Measurements from ENCODE around the gene PSKH1. TPM values are rescaled to one million over a fixed set of nuclear protein-coding genes. Genes with fewer than 3 reads are reported as not detected.
A peak's percentile ranks its signal among the peaks of the same experiment; 100 is the strongest.

The PSKH1 gene
- polyA plus RNA-seq, 4 donors = 13.8 to 29.2 (median 23.6) TPM

DNA sequence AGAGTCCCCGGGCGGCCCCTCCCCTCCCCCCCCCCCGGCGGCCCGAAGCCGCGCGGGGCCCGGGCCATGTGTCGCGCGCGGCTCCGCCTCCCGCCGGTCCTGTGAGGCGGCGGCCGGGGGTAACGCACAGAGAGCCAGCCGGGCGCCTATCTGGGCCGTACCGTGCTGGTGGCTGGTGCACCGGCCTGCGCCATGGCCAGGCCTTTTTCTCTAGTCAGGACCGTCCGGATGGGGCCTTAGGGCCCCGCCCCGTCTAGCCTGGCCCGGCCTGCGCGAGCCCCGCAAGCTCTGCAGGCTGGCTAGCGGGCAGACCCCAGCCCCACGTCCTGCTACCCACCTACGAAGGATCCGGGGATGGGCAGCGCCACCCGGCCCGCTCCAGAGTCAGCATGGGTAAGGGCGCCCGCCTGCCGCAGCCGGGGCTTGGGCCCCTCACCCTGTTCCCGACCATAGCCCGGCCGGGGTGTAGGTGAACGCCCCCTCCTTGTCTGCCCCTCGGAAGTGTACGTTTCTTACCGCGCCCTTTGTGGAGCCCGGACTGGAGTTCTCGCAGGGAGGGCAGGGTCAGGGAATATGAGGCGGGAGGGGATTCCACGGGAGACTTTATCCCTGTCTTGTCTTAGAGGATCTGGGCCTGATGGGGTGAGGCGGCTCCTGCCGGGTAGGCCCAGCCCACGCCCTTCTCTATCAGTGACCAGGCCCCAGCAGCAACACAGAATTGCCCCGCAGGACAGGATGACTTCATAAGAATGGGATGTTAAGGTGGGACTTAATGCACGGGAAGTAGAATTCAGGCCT, 45.8 kb upstream of the PSKH1 start, which contains the start of gene CENPT:
CENPT (minus strand) TSS at position 630 of the 798 bp plus-strand sequence. CDS start 13,834 bp downstream, outside the sequence.
- H3K4me1 ChIP-seq (ENCODE audit: control insufficient read depth in 3 of 3, insufficient read depth in 2 of 3, low read depth in 1 of 3, low read length in 2 of 3) = peaks cover 15 to 42% (median 17%) of the 10 kb centered on the region in 3 donors
- no peaks in the 10 kb centered on the region for H3K27me3 ChIP-seq (ENCODE audit: control insufficient read depth in 3 of 3, insufficient read depth in 3 of 3, low read length in 3 of 3)
- no peaks in the 10 kb centered on the region for H3K9me3 ChIP-seq (ENCODE audit: control insufficient read depth in 2 of 2, insufficient read depth in 1 of 2, low read depth in 1 of 2, low read length in 1 of 2)
- H3K27ac ChIP-seq (ENCODE audit: low read depth in 1 of 3, low read length in 2 of 3) = peak within 1 kb of the TSS; percentile 88 to 95 (median 88)
- H3K4me3 ChIP-seq (ENCODE audit: low read depth in 1 of 3, low read length in 3 of 3) = peak within 1 kb of the TSS; percentile 66 to 97 (median 93)
- peak; percentile 79 to 91 for DNase-seq
- H3K36me3 ChIP-seq (ENCODE audit: control insufficient read depth in 3 of 3, insufficient read depth in 2 of 3, low read depth in 1 of 3, low read length in 3 of 3) = peaks cover 0 to 32% (median 0%) of the 10 kb centered on the region in 3 donors
- WGBS, 3 donors = 1% methylated on average over 38 to 62 of the region's 62 CpGs
- FAIRE-seq = no peak

DNA sequence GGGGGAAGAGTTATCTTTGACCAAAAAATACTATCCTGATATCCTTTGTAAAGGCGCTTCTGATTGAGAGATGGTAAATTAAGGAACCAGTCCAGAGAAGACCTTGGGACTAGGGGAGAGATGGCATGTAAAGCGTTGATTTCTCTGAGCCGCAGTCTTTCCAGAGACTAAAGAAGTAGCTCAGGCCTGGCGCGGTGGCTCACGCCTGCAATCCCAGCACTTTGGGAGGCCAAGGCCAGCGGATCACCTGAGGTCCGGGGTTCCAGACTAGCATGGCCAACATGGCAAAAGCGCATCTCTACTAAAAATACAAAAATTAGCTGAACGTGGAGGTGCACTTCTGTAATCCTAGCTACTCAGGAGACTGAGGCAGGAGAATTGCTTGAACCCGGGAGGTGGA, 44.9 kb upstream of the PSKH1 start:
- peak overlapping the region in 1 of 3 donors; percentile 66 for H3K4me3 ChIP-seq (ENCODE audit: low read depth in 1 of 3, low read length in 3 of 3)
- H3K27ac ChIP-seq (ENCODE audit: low read depth in 1 of 3, low read length in 2 of 3) = peak overlapping the region in 1 of 3 donors; percentile 88
- no peaks in the 10 kb centered on the region for H3K27me3 ChIP-seq (ENCODE audit: control insufficient read depth in 3 of 3, insufficient read depth in 3 of 3, low read length in 3 of 3)
- peaks cover 0 to 36% (median 0%) of the 10 kb centered on the region in 3 donors for H3K36me3 ChIP-seq (ENCODE audit: control insufficient read depth in 3 of 3, insufficient read depth in 2 of 3, low read depth in 1 of 3, low read length in 3 of 3)
- H3K4me1 ChIP-seq (ENCODE audit: control insufficient read depth in 3 of 3, insufficient read depth in 2 of 3, low read depth in 1 of 3, low read length in 2 of 3) = peaks cover 15 to 42% (median 17%) of the 10 kb centered on the region in 3 donors
- DNase-seq (no peak), FAIRE-seq (no peak)
- H3K9me3 ChIP-seq (ENCODE audit: control insufficient read depth in 2 of 2, insufficient read depth in 1 of 2, low read depth in 1 of 2, low read length in 1 of 2) = no peaks in the 10 kb centered on the region
- WGBS, 3 donors = 91 to 92% (median 91%) methylated on average over 11 of the region's 11 CpGs

DNA sequence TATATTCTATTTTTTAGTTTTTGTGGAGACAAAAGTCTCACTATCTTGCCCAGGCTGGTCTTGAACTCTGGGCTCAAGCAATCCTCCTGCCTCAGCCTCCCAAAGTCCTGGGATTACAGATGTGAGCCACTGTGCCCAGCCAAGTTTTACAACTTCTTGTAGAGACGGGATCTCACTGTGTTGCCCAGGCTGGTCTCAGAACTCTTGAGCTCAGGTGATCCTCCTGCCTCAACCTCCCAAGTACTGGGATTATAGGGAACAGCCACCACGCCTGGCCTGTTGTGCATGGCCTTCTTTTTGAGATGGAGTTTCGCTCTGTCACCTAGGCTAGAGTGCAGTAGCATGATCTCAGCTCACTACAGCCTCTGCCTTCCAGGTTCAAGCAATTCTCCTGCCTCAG, 39.4 kb upstream of the PSKH1 start:
- peaks cover 0 to 54% (median 0%) of the 10 kb centered on the region in 3 donors for H3K36me3 ChIP-seq (ENCODE audit: control insufficient read depth in 3 of 3, insufficient read depth in 2 of 3, low read depth in 1 of 3, low read length in 3 of 3)
- no peak overlapping the region for H3K27ac ChIP-seq (ENCODE audit: low read depth in 1 of 3, low read length in 2 of 3)
- DNase-seq = no peak
- H3K27me3 ChIP-seq (ENCODE audit: control insufficient read depth in 3 of 3, insufficient read depth in 3 of 3, low read length in 3 of 3) = no peaks in the 10 kb centered on the region
- no peak overlapping the region for H3K4me3 ChIP-seq (ENCODE audit: low read depth in 1 of 3, low read length in 3 of 3)
- no peaks in the 10 kb centered on the region for H3K9me3 ChIP-seq (ENCODE audit: control insufficient read depth in 2 of 2, insufficient read depth in 1 of 2, low read depth in 1 of 2, low read length in 1 of 2)
- H3K4me1 ChIP-seq (ENCODE audit: control insufficient read depth in 3 of 3, insufficient read depth in 2 of 3, low read depth in 1 of 3, low read length in 2 of 3) = peaks cover 6 to 38% (median 7%) of the 10 kb centered on the region in 3 donors
- FAIRE-seq = no peak
- WGBS, 3 donors = 94 to 100% (median 96%) methylated on average over 3 of the region's 3 CpGs

DNA sequence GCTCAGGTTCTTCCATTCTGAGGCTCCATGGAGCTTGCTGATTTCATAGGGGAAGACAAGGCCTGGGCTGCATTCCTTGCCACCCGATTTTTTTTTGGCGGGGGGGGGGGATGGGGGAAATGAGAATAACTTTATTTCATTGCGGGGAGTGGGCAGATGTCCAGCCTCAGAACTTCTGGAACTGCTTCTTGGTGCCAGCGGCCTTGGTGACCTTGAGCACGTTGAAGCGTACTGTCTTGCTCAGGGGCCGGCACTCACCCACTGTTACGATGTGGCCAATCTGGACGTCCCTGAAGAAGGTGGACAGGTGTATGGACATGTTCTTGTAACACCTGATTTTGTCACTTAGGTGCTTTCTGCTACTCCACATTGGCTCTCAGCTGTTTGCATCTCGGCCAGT, 37.3 kb upstream of the PSKH1 start:
- peak overlapping the region in 1 of 3 donors; percentile 48 for H3K27ac ChIP-seq (ENCODE audit: low read depth in 1 of 3, low read length in 2 of 3)
- no peak for FAIRE-seq
- DNase-seq = no peak
- H3K4me1 ChIP-seq (ENCODE audit: control insufficient read depth in 3 of 3, insufficient read depth in 2 of 3, low read depth in 1 of 3, low read length in 2 of 3) = peaks cover 7 to 35% (median 8%) of the 10 kb centered on the region in 3 donors
- H3K27me3 ChIP-seq (ENCODE audit: control insufficient read depth in 3 of 3, insufficient read depth in 3 of 3, low read length in 3 of 3) = no peaks in the 10 kb centered on the region
- 77 to 85% (median 79%) methylated on average over 10 of the region's 10 CpGs for WGBS, 3 donors
- H3K36me3 ChIP-seq (ENCODE audit: control insufficient read depth in 3 of 3, insufficient read depth in 2 of 3, low read depth in 1 of 3, low read length in 3 of 3) = peaks cover 0 to 52% (median 0%) of the 10 kb centered on the region in 3 donors
- H3K4me3 ChIP-seq (ENCODE audit: low read depth in 1 of 3, low read length in 3 of 3) = no peak overlapping the region
- H3K9me3 ChIP-seq (ENCODE audit: control insufficient read depth in 2 of 2, insufficient read depth in 1 of 2, low read depth in 1 of 2, low read length in 1 of 2) = no peaks in the 10 kb centered on the region

- no peak for FAIRE-seq
- 82 to 93% (median 90%) methylated on average over 5 of the region's 5 CpGs for WGBS, 3 donors
Observed at GRCh38 chr16:67856927-67857546, 36.0 kb upstream of the PSKH1 start.

DNA sequence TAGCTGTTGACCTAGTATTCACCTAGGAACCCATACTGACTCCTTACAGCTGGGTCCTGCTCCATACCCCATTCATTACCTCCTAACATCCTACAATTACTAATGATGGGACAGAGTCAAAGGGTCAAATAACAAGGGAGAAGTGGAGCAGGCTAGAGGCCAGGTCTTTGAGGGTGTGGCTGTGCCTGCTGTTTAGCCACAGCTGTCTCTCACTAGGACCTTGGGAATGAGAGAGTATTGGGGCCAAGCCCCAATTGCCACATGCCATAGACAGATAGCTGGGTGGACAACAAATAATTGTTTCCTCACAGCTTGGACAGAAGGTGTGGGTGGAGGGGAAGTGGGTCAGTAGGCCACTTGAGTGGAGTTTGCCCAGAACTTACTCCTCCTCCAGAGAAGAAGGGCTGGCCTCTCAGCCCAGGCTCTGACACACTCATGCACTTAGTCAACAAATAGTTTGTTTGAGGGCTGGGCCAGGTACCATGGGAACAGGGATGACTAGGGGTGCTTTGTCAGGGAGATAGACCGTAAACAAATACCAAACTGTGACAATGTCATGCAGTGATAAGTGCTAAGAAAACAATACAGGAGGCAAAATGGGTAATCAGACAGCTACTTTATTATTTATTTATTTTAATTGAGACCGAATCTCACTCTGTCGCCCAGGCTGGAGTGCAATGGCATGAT, 35.4 kb upstream of the PSKH1 start:
- H3K27me3 ChIP-seq (ENCODE audit: control insufficient read depth in 3 of 3, insufficient read depth in 3 of 3, low read length in 3 of 3) = no peaks in the 10 kb centered on the region
- DNase-seq = peak; percentile 95 to 97
- H3K27ac ChIP-seq (ENCODE audit: low read depth in 1 of 3, low read length in 2 of 3) = peak overlapping the region in 2 of 3 donors; percentile 78 to 90
- no peak for FAIRE-seq
- 3 to 28% (median 28%) methylated on average over 3 of the region's 3 CpGs for WGBS, 3 donors
- H3K36me3 ChIP-seq (ENCODE audit: control insufficient read depth in 3 of 3, insufficient read depth in 2 of 3, low read depth in 1 of 3, low read length in 3 of 3) = peaks cover 0 to 58% (median 0%) of the 10 kb centered on the region in 3 donors
- no peaks in the 10 kb centered on the region for H3K9me3 ChIP-seq (ENCODE audit: control insufficient read depth in 2 of 2, insufficient read depth in 1 of 2, low read depth in 1 of 2, low read length in 1 of 2)
- no peak overlapping the region for H3K4me3 ChIP-seq (ENCODE audit: low read depth in 1 of 3, low read length in 3 of 3)
- H3K4me1 ChIP-seq (ENCODE audit: control insufficient read depth in 3 of 3, insufficient read depth in 2 of 3, low read depth in 1 of 3, low read length in 2 of 3) = peaks cover 7 to 35% (median 8%) of the 10 kb centered on the region in 3 donors

More at GRCh38 chr16:67856927-67857546, 36.0 kb upstream of the PSKH1 start:
- Histone ChIP-seq H3K36me3 (ENCODE audit: control insufficient read depth in 3 of 3, insufficient read depth in 2 of 3, low read depth in 1 of 3, low read length in 3 of 3) (peaks cover 0 to 57% (median 0%) of the 10 kb centered on the region in 3 donors), H3K9me3 (ENCODE audit: control insufficient read depth in 2 of 2, insufficient read depth in 1 of 2, low read depth in 1 of 2, low read length in 1 of 2) (no peaks in the 10 kb centered on the region), H3K27ac (ENCODE audit: low read depth in 1 of 3, low read length in 2 of 3) (peak overlapping the region in 2 of 3 donors; percentile 78 to 90), H3K27me3 (ENCODE audit: control insufficient read depth in 3 of 3, insufficient read depth in 3 of 3, low read length in 3 of 3) (no peaks in the 10 kb centered on the region), H3K4me3 (ENCODE audit: low read depth in 1 of 3, low read length in 3 of 3) (no peak overlapping the region), H3K4me1 (ENCODE audit: control insufficient read depth in 3 of 3, insufficient read depth in 2 of 3, low read depth in 1 of 3, low read length in 2 of 3) (peaks cover 7 to 35% (median 8%) of the 10 kb centered on the region in 3 donors)
- DNase-seq = no peak

- peaks cover 7 to 35% (median 8%) of the 10 kb centered on the region in 3 donors for H3K4me1 ChIP-seq (ENCODE audit: control insufficient read depth in 3 of 3, insufficient read depth in 2 of 3, low read depth in 1 of 3, low read length in 2 of 3)
- H3K27me3 ChIP-seq (ENCODE audit: control insufficient read depth in 3 of 3, insufficient read depth in 3 of 3, low read length in 3 of 3) = no peaks in the 10 kb centered on the region
- 40 to 61% (median 55%) methylated on average over 4 of the region's 4 CpGs for WGBS, 3 donors
- H3K36me3 ChIP-seq (ENCODE audit: control insufficient read depth in 3 of 3, insufficient read depth in 2 of 3, low read depth in 1 of 3, low read length in 3 of 3) = peaks cover 0 to 60% (median 0%) of the 10 kb centered on the region in 3 donors
- DNase-seq (peak; percentile 67 to 69), FAIRE-seq (no peak)
- no peak overlapping the region for H3K4me3 ChIP-seq (ENCODE audit: low read depth in 1 of 3, low read length in 3 of 3)
- H3K9me3 ChIP-seq (ENCODE audit: control insufficient read depth in 2 of 2, insufficient read depth in 1 of 2, low read depth in 1 of 2, low read length in 1 of 2) = no peaks in the 10 kb centered on the region
- peak overlapping the region in 2 of 3 donors; percentile 65 to 90 for H3K27ac ChIP-seq (ENCODE audit: low read depth in 1 of 3, low read length in 2 of 3)
Observed at GRCh38 chr16:67858500-67858899, 34.6 kb upstream of the PSKH1 start.

Data from small intestine (tissue), 7 donors.